ENCODE results near the gene F11R. TPM values are rescaled to one million over a fixed set of nuclear protein-coding genes. Genes with fewer than 3 reads are reported as not detected.

The F11R gene
- total and polyA plus RNA-seq, 2 of the 13 experiments (the other 11 are each of a cell fraction or from before 2014, with no cell fraction given), result 95.8 to 105 TPM

GRCh38 chr1:161020509-161021164 is at the start of gene F11R (continued):
- TF ChIP-seq WIZ (CRISPR knock-in tag; IDR thresholded peaks at IDR 0.05), result peak; percentile 54; the same call in 1 of the 2 replicates
- peak; percentile 26; the same call in 1 of the 2 replicates for TF ChIP-seq ZNF263 (CRISPR knock-in tag; IDR thresholded peaks at IDR 0.05)
- TF ChIP-seq SNAPC2 (CRISPR knock-in tag; IDR thresholded peaks at IDR 0.05), result 0 out of 2 replicates have a peak, but pooled peaks have one; percentile 55
- TF ChIP-seq NR2F6 (IDR thresholded peaks at IDR 0.05), result no peak
- TF ChIP-seq NR2F6 (CRISPR knock-in tag; IDR thresholded peaks at IDR 0.05), result 0 out of 2 replicates have a peak, but pooled peaks have one; percentile 7
- TF ChIP-seq ZNF660 (CRISPR knock-in tag; IDR thresholded peaks at IDR 0.05; ENCODE audit: borderline replicate concordance, low read depth), result no peak; the same call in 1 of the 2 replicates
- TF ChIP-seq MAZ (IDR thresholded peaks at IDR 0.05; ENCODE audit: borderline replicate concordance, low read depth, low read length), result 0 out of 2 replicates have a peak, but pooled peaks have one; percentile 6
- peak; percentile 26; the same call in 1 of the 2 replicates for TF ChIP-seq MAZ (CRISPR knock-in tag; IDR thresholded peaks at IDR 0.05; ENCODE audit: low read depth)
- peak; percentile 55; the same call in 1 of the 2 replicates for TF ChIP-seq HOXA5 (CRISPR knock-in tag; IDR thresholded peaks at IDR 0.05)
- TF ChIP-seq TAF1 (CRISPR knock-in tag; IDR thresholded peaks at IDR 0.05), result peak; percentile 67; the same call in 1 of the 2 replicates
- TF ChIP-seq ZBTB20 (CRISPR knock-in tag; IDR thresholded peaks at IDR 0.05; ENCODE audit: borderline replicate concordance, low read depth), result 0 out of 2 replicates have a peak, but pooled peaks have one; percentile 18
- TF ChIP-seq SKI (IDR thresholded peaks at IDR 0.05; ENCODE audit: partially characterized antibody), result peak; percentile 7
- no peak for TF ChIP-seq ZNF101 (CRISPR knock-in tag; IDR thresholded peaks at IDR 0.05; ENCODE audit: borderline replicate concordance, low read depth)
- no peak for TF ChIP-seq SP140L (CRISPR knock-in tag; IDR thresholded peaks at IDR 0.05; ENCODE audit: borderline replicate concordance)
- TF ChIP-seq POLR2G (IDR thresholded peaks at IDR 0.05; ENCODE audit: low read depth, low read length), result peak; percentile 62
- TF ChIP-seq TBL1XR1 (IDR thresholded peaks at IDR 0.05; ENCODE audit: borderline replicate concordance, low read length, partially characterized antibody), result peak; percentile 5
- peak; percentile 42; the same call in 1 of the 2 replicates for TF ChIP-seq ZGPAT (CRISPR knock-in tag; IDR thresholded peaks at IDR 0.05)
- TF ChIP-seq DR1 (CRISPR knock-in tag; IDR thresholded peaks at IDR 0.05), result no peak
- 0 out of 2 replicates have a peak, but pooled peaks have one; percentile 57 for TF ChIP-seq FOXJ3 (CRISPR knock-in tag; IDR thresholded peaks at IDR 0.05; ENCODE audit: borderline replicate concordance)
- TF ChIP-seq SAP130 (CRISPR knock-in tag; IDR thresholded peaks at IDR 0.05; ENCODE audit: low read depth), result peak; percentile 65
- TF ChIP-seq ATF7-NPFF (CRISPR knock-in tag; IDR thresholded peaks at IDR 0.05; ENCODE audit: low read depth), result 0 out of 2 replicates have a peak, but pooled peaks have one; percentile 48
- peak; percentile 32; the same call in 1 of the 2 replicates for TF ChIP-seq ZNF543 (CRISPR knock-in tag; IDR thresholded peaks at IDR 0.05)
- no peak; the same call in 1 of the 2 replicates for TF ChIP-seq THAP11 (CRISPR knock-in tag; IDR thresholded peaks at IDR 0.05)
- TF ChIP-seq ZNF329 (CRISPR knock-in tag; IDR thresholded peaks at IDR 0.05; ENCODE audit: low read depth), result no peak
- TF ChIP-seq ZKSCAN1 (IDR thresholded peaks at IDR 0.05; ENCODE audit: low read length), result no peak
- TF ChIP-seq FOXK2 (IDR thresholded peaks at IDR 0.05), result no peak
- TF ChIP-seq HMG20A (CRISPR knock-in tag; IDR thresholded peaks at IDR 0.05; ENCODE audit: borderline replicate concordance), result no peak
- peak; percentile 52 for TF ChIP-seq ASH2L (IDR thresholded peaks at IDR 0.05; ENCODE audit: insufficient read length, low read depth, low read length)

Data from HepG2 (cell line).